HG03280 (cell line): ENCODE data around the gene UBN2.
A peak's percentile ranks its signal among the peaks of the same experiment; 100 is the strongest.
"Not testable (repeated sequence)": the region's sequence is repeated elsewhere in the genome, so short reads cannot be mapped to it uniquely, and the experiment has no call there.

Source experiments
- ATAC-seq: cut with Tn5 transposase; IDR thresholded peaks from one replicate; pipeline ENCODE4 v1.9.1; 2021; ENCODE audit warnings: mild to moderate bottlenecking, moderate library complexity; ENCODE audit not compliant: unreplicated experiment

The UBN2 gene

DNA sequence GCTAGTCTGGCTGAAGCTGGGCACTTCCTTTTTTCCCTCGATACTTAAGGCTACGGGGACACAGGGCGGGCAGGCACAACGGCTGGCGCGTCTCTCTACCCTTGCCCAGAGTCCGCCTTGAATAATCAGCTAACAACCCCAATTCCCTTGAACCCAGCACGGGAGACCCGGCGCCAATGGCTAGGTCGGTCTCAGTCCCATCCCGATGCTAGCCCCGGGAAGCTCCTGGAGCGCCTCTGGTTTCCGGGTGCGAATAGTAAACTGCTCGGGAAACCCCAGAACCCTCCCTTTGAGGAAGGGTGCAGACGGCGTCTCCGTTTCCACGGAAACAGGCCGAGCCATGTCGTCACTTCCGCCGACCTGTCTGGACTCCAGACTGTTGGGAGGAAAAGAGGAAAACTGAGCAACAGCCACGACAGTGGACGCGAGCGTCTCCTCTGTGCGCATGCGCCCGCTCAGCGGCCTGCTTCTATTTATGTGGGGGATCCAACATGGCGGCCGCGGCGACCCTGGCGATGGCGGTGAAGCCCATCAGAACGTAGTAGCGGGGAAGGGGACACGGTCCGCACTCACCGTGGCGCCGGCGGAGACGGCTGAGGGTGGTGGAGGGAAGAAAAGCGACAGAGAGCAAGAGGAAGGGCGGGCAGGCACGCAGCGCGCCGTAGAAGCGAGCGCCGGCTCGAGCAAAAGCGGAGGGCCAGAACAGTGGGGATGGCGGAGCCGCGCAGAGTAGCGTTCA is at the start of gene UBN2:
Gene UBN2 (plus strand): TSS at position 464 of the 739 bp plus-strand sequence. CDS start 248 bp downstream, at position 712.
- ATAC-seq: peak; percentile 87

DNA sequence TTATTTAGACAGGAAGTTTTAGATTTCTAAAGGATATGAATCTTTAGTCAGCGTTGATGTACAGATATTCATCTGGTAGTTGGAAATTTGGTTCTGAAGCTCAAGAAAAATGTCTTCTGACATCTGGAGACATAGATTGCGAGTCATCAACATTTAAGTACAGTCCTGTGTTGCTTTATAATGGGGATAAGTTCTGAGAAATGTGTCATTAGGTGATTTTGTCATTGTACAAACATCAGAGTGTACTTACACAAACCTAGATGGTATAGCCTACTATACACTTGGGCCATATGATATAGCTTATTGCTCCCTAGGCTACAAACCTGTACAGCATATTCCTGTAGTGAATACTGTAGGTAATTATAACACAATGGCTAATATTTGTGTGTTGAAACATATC is 49.6 kb upstream of the UBN2 start:
- no peak for ATAC-seq

DNA sequence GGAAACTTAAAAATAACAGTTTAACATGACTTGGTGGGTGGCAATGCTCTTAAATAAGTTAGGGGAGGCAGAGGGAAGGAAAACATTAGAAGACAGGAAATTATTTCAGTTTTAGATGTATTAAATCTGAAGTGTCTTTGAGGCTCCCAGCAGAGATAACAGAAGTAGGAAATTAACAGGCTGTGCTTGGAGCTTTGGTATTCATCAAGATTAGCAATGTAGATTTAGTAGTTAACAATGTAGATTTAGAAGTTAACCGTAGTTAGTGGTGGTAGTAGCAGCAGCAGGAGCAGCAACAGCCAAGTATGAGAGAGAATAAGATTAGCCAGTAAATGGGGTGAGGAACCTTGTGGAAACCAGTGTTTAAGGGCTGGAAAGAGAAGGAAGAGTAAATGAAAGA is 48.7 kb upstream of the UBN2 start:
- no peak for ATAC-seq

DNA sequence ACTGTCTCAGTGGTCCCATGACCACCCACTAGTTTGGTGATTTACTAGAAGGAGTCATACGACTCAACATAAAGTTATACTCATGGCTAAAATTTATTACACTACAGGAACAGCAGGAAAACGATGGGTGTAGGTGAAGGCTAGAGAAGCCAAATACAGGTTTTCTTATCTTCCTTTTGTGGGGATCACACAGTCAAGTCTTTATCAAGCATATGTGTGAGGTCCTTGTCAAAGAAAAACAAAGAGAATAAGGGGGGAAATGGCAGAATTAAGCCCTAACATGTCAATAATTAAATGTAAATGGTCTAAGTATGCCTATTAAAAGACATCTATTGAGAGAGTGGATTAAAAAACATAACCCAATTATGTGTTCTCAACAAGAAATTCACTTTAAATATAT is 47.8 kb upstream of the UBN2 start:
- ATAC-seq: no peak

DNA sequence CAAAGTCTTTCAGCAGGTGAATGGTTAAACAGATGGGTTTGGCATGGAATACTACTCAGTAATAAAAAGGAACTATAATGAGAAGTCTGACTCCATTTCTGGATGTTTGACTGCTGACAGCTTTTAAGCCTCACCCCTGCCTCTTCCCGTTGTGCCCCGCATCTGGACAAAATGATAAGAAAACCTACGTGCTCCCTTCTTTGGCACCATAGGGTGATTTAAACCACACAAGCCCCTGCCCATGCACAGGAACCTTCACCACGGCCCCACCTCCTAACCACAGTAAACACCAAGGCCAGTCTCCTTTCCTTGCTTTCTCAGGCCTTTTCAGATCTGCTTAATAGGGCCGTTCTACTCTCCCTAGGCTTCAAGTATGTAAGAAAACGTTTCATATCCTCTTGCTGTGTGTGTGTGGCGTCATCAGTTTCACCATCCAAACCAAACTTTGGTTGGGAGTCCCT is 47.1 kb upstream of the UBN2 start:
- ATAC-seq: no peak

DNA sequence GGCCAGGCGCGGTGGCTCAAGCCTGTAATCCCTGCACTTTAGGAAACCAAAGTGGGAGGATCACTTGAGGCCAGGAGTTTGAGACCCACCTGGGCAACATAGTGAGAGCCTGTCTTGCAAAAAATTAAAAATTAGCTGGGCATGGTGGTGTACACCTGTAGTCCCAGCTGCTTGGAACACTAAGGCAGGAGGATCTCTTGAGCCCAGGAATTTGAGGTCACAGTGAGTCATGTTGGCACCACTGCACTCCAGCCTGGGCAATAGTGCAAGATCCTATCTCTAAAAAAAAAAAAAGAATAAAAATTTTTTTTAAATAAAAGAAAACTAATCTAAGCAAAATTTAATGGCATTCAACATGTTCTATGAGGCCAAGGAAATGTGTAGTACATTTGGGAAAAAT is 44.9 kb upstream of the UBN2 start:
- ATAC-seq: no peak

DNA sequence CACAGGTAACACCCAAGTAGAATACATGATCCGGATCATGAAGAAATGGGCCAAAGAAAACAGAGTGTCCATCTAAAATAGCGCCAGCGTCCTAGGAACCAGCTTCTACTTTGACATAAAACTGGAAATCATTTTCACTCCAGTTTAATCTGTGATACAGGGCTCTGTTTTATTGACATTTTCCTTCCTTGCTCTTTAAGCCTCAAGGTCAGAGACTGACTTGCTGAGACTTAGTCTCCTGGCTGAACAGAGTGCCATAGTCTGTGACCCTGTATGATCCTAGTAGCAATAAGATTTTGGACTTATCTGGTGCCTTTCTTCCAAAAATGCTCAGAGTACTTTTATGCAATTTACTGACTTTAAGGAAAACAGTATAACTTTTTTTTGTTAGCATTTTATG is 41.7 kb upstream of the UBN2 start:
- no peak for ATAC-seq

DNA sequence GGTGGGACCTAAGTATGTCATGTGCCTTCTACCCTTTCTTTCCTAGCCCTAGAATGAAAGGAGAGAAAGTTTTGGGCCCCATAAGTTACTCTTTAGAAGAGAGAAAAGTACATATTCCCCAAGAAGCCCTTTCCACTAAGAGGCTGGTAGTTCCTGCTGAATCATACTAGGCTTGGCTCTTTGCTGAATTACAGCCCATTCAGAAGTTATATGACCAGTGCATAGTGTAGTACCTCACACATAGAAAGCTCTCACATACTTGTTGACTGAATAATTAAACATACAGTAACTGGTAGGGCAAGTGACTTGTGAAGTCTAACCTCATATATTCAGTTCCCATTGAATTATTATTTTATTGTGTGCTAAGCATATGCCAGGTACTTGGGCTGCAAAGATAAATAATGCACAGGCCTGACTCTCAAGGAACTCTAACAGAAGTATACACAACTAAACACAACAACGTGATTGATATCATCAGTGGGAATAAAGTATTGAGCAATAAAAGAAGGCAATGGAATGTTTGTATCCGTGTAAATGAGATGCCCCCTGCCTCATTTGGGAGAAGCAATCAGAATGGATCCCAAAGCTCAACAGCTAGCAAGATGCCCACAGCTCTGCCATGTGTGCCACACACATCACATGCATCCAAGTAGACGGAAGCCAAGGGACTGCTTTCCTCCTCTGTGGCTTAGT is 38.9 kb upstream of the UBN2 start:
- no peak for ATAC-seq

DNA sequence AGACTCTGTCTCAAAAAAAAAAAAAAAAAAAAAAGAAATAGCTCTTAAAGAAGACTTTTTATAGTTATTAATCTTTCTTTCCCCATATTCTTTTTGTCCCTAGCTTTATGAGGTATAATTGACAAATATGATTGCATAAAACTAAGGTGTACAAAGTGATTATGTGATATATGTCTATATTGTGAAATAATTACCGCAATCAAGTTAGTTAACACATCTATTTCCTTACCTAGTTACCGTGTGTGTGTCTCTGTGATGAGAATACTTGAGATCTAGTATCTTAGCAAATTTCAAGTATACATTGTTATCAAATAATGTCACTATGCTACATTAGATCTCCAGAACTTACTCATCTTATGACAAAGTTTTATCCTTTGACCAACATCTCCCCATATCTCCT is 30.7 kb upstream of the UBN2 start:
- ATAC-seq: no peak

DNA sequence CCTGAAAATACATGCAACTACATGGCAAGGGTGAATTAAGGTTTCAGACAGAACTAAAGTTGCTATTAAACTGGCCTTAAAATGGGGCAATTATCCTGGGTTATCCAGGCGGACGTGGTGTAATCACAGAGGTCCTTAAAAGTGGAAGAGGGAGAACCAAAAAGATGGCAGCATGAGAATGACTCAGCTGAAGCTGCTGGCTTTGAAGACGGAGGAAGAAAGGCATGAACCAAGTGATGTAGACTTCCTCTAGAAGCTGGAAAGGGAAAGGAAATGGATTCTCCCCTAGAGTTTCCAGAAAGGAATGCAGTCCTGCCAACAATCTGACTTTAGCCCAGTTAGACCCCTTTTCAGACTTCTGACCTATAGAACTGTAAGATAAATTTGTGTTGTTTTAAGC is 27.0 kb upstream of the UBN2 start:
- ATAC-seq: no peak

DNA sequence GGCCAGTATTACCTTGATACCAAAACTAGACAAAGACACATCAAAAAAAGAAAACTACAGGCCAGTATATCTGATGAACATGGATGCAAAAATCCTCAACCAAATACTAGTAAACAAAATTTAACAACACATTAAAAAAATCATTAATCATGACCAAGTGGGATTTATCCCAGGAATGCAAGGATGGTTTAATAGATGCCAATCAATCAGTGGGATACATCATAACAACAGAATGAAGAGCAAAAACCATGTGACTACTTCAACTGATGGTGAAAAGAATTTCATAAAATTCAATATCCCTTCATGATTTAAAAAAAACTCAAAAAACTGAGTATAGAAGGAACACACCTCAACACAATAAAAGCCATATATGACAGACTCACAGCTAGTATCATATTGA is 25.2 kb upstream of the UBN2 start:
- ATAC-seq: no peak

DNA sequence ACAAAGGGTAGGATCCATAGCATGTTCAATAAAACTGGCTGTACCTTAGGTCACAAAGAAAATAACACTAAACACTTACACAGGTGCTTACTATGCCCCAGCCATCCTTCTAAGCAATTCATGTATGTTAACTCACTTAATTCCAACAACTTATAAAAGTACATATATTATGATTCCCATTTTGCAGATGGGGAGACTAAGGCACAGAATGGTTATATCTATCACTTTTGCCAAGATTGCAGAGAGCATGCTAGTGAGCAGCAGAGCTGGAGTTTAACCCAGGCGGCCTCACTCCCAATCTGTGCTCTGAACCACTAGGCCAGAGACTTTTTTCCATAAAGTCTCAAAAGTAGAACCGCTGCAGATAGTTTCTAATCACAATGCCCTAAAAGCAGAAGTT is 18.9 kb upstream of the UBN2 start:
- no peak for ATAC-seq

DNA sequence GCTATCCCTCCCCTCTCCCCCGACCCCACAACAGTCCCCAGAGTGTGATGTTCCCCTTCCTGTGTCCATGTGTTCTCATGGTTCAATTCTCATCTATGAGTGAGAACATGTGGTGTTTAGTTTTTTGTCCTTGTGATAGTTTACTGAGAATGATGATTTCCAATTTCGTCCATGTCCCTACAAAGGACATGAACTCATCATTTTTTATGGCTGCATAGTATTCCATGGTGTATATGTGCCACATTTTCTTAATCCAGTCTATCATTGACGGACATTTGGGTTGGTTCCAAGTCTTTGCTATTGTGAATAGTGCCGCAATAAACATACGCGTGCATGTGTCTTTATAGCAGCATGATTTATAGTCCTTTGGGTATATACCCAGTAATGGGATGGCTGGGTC is 17.5 kb upstream of the UBN2 start:
- ATAC-seq: not testable (repeated sequence)

DNA sequence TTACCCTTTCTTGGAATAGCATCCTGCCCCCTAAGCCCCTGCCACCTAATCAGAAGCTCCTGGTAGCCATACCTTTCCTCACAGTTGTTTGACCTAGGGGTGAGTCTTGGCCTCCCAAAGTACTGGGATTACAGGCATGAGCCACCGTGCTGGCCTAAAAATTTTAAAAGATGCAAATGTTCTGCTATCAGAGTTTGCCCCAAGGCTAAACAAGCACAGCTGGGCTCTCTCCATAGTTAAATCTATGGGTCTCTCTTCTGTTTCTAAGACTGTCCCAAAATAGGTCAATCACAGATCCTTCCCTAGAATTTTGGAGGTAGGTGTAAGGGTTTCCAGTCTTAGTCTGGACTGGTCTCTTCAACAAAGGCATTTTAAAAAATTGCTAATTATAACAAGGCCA is 12.9 kb upstream of the UBN2 start:
- no peak for ATAC-seq

DNA sequence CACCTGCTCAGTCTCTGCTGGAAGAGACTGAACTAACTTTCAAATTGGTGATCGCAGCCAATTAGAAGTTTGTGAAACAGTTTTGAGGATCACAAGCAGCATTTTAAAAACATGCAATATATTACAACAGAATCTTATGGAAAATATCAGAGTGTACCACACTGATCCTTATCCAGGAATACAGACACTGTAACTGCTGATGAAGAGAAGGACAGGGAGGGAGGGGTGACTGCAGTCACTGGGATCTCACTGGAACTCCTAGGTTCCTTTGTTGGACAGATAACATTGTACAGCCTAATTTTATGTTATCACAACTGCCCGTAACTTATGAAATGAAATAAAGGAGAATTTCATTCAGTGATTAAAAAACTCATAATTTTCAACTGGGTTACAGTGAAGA is 6.8 kb upstream of the UBN2 start:
- ATAC-seq: no peak

DNA sequence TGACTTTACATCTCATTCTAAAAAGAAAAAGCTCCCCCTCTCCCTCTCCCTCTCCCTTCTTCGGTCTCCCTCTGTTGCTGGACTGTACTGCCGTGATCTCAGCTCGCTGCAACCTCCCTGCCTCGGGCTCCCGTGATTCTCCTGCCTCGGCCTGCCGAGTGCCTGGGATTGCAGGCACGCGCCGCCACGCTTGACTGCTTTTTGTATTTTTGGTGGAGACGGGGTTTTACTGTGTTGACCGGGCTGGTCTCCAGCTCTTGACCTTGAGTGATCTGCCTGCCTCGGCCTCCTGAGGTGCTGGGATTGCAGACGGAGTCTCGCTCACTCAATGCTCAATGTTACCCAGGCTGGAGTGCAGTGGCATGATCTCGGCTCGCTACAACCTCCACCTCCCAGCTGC is 6.2 kb upstream of the UBN2 start:
- not testable (repeated sequence) for ATAC-seq

DNA sequence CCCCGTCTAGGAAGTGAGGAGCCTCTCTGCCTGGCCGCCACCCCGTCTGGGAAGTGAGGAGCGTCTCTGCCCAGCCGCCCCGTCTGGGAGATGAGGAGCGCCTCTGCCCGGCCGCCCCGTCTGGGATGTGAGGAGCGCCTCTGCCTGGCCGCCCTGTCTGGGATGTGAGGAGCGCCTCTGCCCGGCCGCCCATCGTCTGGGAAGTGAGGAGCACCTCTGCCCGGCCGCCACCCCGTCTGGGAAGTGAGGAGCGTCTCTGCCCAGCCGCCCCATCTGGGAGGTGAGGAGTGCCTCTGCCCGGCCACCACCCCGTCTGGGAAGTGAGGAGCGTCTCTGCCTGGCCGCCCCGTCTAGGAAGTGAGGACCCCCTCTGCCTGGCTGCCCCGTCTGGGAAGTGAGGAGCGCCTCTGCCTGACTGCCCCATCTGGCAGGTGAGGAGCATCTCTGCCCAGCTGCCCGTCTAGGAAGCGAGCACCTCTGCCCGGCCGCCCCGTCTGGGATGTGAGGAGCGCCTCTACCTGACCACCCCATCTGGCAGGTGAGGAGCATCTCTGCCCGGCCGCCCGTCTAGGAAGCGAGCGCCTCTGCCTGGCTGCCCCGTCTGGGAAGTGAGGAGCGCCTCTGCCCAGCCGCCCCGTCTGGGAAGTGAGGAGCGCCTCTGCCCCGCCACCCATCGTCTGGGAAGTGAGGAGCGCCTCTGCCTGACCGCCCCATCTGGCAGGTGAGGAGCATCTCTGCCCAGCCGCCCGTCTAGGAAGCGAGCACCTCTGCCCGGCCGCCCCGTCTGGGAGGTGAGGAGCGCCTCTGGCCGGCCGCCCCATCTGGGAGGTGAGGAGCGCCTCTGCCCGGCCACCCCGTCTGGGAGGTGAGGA is 5.5 kb upstream of the UBN2 start:
- not testable (repeated sequence) for ATAC-seq

DNA sequence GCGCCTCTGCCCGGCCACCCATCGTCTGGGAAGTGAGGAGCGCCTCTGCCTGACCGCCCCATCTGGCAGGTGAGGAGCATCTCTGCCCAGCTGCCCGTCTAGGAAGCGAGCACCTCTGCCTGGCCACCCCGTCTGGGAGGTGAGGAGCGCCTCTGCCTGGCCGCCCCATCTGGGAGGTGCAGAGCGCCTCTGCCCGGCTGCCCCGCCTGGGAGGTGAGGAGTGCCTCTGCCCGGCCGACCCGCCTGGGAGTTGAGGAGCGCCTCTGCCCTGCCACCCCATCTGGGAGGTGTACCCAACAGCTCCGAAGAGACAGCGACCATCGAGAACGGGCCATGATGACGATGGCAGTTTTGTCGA is 4.9 kb upstream of the UBN2 start:
- ATAC-seq: not testable (repeated sequence)

DNA sequence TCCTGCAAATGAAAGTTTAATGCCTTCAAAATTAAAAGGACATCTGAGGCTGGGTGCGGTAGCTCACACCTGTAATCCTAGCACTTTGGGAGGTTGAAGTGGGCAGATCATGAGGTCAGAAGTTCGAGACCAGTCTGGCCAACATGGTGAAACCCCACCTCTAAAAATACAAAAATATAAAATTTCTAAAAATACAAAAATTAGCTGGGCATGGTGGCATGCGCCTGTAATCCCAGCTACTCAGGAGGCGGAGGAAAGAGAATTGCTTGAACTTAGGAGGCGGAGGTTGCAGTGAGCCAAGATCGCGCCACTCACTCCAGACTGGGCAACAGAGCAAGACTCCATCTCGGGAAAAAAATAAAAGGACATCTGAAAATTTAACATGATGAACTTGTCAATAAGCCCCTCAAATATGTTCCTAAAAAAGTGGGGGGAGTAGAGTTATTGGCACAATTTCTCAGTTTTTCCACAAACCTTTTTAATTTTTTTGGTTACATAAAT is 4.0 kb upstream of the UBN2 start:
- not testable (repeated sequence) for ATAC-seq

DNA sequence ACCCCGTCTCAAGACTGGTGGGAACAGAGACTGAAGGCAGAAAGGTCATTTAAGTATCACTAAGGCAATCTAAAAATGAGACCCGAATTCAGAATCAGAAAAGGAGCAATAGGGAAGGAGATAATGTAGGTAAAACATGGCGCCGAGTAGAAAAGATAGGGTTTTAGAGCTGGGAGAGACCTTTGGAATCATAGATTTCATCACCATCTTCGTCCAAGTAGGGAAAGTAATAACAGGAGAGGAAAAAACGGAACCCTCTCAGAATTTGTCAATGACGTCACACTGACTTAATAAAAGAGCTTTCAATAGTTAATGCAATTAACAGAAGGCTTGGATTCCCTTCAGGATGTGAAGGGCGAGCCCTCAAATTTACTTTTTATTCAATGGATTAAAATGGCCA is 1.0 kb upstream of the UBN2 start:
- no peak for ATAC-seq

DNA sequence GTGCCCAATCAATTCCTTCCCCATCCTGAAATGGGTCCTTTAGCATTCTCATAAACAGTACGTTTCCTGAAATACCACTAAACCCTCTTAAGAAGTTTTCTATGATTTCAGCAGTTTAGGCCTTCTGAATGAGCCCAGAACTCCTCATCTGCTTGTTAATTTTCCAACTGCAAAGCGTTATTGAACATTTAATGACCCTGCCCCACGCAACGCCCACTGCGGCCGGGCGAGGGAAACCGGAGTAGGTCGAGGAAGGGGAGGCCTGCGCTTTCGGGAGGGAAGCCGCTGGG is 608 bp upstream of the UBN2 start:
- ATAC-seq: no peak
